ENCODE measurements around the gene TNXB. TPM values are rescaled to one million over a fixed set of nuclear protein-coding genes. Genes with fewer than 3 reads are reported as not detected.

TNXB gene
- polyA plus RNA-seq, 2 of the 4 experiments (the other 2 are of a cell fraction), result 0.80 to 1.7 TPM

- CTCF ChIA-PET, result interaction anchor here (0.7 kb wide), 1 partner anchor 13 kb away, joined by 3 read pairs; no protein-coding TSS in a partner anchor
- H3K4me3 ChIP-seq, result no peak overlapping the region
- POLR2A ChIA-PET, result no interaction called here
- no peak for ATAC-seq
- FAIRE-seq, result no peak
- H3K4me2 ChIP-seq, result no peak overlapping the region
- no peaks in the 10 kb centered on the region for H3K4me1 ChIP-seq
- DNase-seq (ENCODE audit: low read depth in 1 of 2, low spot score in 1 of 2), result no peak
- TF ChIP-seq CBX2 (IDR thresholded peaks at IDR 0.05; ENCODE audit: borderline replicate concordance, low read depth), result no peak
- TF ChIP-seq TFCP2L1 (CRISPR knock-in tag; IDR thresholded peaks at IDR 0.05), result no peak
- TF ChIP-seq NR3C1 (IDR thresholded peaks at IDR 0.05), result no peak
- TF ChIP-seq MAX (IDR thresholded peaks at IDR 0.05), result no peak
- H3K9me3 ChIP-seq, result no peaks in the 10 kb centered on the region
- H3K27ac ChIP-seq, result no peak overlapping the region
Measured at GRCh38 chr6:32137454-32137853, 28.3 kb upstream of the TNXB start.

DNA sequence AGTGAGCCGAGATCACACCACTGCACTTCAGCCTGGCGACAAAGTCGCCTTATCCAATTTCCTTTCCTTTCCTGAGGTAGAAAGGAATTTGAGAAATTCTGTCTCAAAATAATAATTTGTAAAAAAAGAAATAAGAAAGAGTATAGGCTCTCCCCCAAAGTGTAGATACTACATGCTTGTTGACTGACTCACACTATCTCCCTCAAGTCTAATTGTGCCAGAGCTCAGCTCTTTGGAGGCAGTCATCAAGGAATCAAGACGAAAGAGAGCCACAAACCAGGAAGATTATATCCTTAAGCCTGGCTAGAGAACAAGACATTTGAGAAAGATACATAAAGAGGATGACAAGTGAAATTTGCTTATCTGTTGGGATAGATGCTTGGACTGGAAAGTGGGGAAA lies 24.6 kb upstream of the TNXB start:
- WGBS (ENCODE audit: missing lambda C conversion rate), result 78% methylated on average over 4 of the region's 4 CpGs
- no peak for FAIRE-seq
- Histone ChIP-seq H3K9me3 (no peaks in the 10 kb centered on the region), H3K4me1 (peaks cover 7% of the 10 kb centered on the region), H3K4me2 (no peak overlapping the region), H3K4me3 (no peak overlapping the region), H3K27ac (no peak overlapping the region)
- TF ChIP-seq, protein P1, sequence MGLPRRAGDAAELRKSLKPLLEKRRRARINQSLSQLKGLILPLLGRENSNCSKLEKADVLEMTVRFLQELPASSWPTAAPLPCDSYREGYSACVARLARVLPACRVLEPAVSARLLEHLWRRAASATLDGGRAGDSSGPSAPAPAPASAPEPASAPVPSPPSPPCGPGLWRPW (IDR thresholded peaks at IDR 0.05), result no peak
- ChIA-PET CTCF (no interaction called here), POLR2A (no interaction called here)
- no peak for ATAC-seq
- no peak for DNase-seq (ENCODE audit: low read depth in 1 of 2, low spot score in 1 of 2)

- H3K27ac ChIP-seq, result no peak overlapping the region
- H3K4me3 ChIP-seq, result no peak overlapping the region
- ATAC-seq (no peak), DNase-seq (ENCODE audit: low read depth in 1 of 2, low spot score in 1 of 2) (no peak), FAIRE-seq (no peak)
- ChIA-PET CTCF (no interaction called here), POLR2A (no interaction called here)
- no peak overlapping the region for H3K4me2 ChIP-seq
- H3K4me1 ChIP-seq, result peaks cover 14% of the 10 kb centered on the region
- TF ChIP-seq, protein P1 (IDR thresholded peaks at IDR 0.05), result no peak
- no peak for TF ChIP-seq ZNF302 (CRISPR knock-in tag; IDR thresholded peaks at IDR 0.05)
- no peak for TF ChIP-seq HOXB5 (CRISPR knock-in tag; IDR thresholded peaks at IDR 0.05)
- no peak for TF ChIP-seq HOXA7 (CRISPR knock-in tag; IDR thresholded peaks at IDR 0.05)
- TF ChIP-seq ZSCAN20 (CRISPR knock-in tag; IDR thresholded peaks at IDR 0.05), result no peak
- no peak for TF ChIP-seq RFX5 (IDR thresholded peaks at IDR 0.05)
- TF ChIP-seq RCOR1 (IDR thresholded peaks at IDR 0.05; ENCODE audit: low read depth, low read length), result no peak
- TF ChIP-seq CBX2 (IDR thresholded peaks at IDR 0.05; ENCODE audit: borderline replicate concordance, low read depth), result no peak
- TF ChIP-seq ZC3H11A (IDR thresholded peaks at IDR 0.05), result no peak
- H3K9me3 ChIP-seq, result no peaks in the 10 kb centered on the region
Measured at GRCh38 chr6:32132110-32132509, 23.0 kb upstream of the TNXB start.

DNA sequence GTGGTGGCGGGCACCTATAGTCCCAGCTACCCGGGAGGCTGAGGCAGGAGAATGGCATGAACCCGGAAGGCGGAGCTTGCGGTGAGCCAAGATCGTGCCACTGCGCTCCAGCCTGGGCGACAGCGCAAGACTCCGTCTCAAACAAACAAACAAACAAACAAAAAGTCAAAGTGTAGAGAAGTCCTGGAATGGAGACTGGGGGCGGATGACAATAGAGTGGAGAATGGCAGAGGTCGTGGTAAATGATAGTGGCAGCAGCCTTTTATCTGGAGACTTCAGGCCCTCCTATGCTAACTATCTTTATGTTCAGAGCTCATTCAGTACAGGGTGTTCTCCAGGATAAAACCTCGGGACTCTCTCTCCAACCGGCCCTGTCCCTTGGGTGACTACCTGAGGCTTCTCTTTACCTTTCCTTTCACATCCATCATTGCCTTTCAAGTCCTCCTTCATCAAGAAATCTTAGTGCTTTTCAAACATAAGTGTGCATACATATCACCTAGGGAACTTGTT lies 22.4 kb upstream of the TNXB start:
- no peak for ATAC-seq
- H3K27ac ChIP-seq, result peak overlapping the region in 1 of 2 experiments; percentile 92; a peak in 2 of 6 replicates
- DNase-seq (ENCODE audit: low read depth in 1 of 2, low spot score in 1 of 2), result no peak
- H3K4me3 ChIP-seq, result no peak overlapping the region
- peaks cover 16% of the 10 kb centered on the region for H3K4me1 ChIP-seq
- no peak overlapping the region for H3K4me2 ChIP-seq
- POLR2A ChIA-PET, result interaction anchor here (1.1 kb wide), 1 partner anchor 23 kb away, joined by 3 read pairs; no protein-coding TSS in a partner anchor
- FAIRE-seq, result no peak
- no peaks in the 10 kb centered on the region for H3K9me3 ChIP-seq
- WGBS (ENCODE audit: missing lambda C conversion rate), result 95% methylated on average over 13 of the region's 14 CpGs
- TF ChIP-seq HOXA7 (CRISPR knock-in tag; IDR thresholded peaks at IDR 0.05) (no peak), ZNF302 (CRISPR knock-in tag; IDR thresholded peaks at IDR 0.05) (no peak), ZSCAN20 (CRISPR knock-in tag; IDR thresholded peaks at IDR 0.05) (no peak), RNF2 (IDR thresholded peaks at IDR 0.05; ENCODE audit: borderline replicate concordance, low read depth) (no peak), MAZ (IDR thresholded peaks at IDR 0.05; ENCODE audit: borderline replicate concordance, low read depth, low read length) (no peak), NFE2L2 (conservative IDR thresholded peaks at IDR 0.05; ENCODE audit: low read length) (no peak), HEYL (CRISPR knock-in tag; IDR thresholded peaks at IDR 0.05) (no peak), JUN (IDR thresholded peaks at IDR 0.05) (no peak)
- TF ChIP-seq, protein P2, sequence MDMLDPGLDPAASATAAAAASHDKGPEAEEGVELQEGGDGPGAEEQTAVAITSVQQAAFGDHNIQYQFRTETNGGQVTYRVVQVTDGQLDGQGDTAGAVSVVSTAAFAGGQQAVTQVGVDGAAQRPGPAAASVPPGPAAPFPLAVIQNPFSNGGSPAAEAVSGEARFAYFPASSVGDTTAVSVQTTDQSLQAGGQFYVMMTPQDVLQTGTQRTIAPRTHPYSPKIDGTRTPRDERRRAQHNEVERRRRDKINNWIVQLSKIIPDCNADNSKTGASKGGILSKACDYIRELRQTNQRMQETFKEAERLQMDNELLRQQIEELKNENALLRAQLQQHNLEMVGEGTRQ (IDR thresholded peaks at IDR 0.05), result no peak
- CTCF ChIA-PET, result interaction anchor here (4.8 kb wide), 1 partner anchor 12 kb away, joined by 37 read pairs; no protein-coding TSS in a partner anchor
